PC-3 (cell line): Measurements from ENCODE around the gene FAR2. TPM values are rescaled to one million over a fixed set of nuclear protein-coding genes. Genes with fewer than 3 reads are reported as not detected.
"Not testable (repeated sequence)": the region's sequence is repeated elsewhere in the genome, so short reads cannot be mapped to it uniquely, and the experiment has no call there.

Experiments used
- ATAC-seq: fragments of 200-7000 bp; cut with Tn5 transposase; 2 replicates; pipeline ENCODE4 v1.9.1; 2020; ENCODE audit warnings: mild to moderate bottlenecking, moderate library complexity
- BruUV-seq: library from RNA; stranded (reverse); fragments of 400-500 nt; replicated peaks from 2 replicates; lab custom pipeline; 2021; lab: Mats Ljungman, UMichigan
- CTCF ChIA-PET: fragments of 300-600 bp; sonication (Branson Sonifier 250); formaldehyde crosslinking; loops from one replicate; lab custom pipeline; 2022; ENCODE audit warnings: antibody characterized with exemption; lab: Charles Lee
- POLR2A ChIA-PET: fragments of 300-600 bp; sonication (Branson Sonifier 250); formaldehyde crosslinking; loops from one replicate; lab custom pipeline; 2022; ENCODE audit warnings: antibody characterized with exemption; ENCODE audit not compliant: unreplicated experiment; lab: Charles Lee
- DNase-seq: peaks from one replicate; pipeline ENCODE4 v3.0.0-alpha.2; 2015
- H2AFZ ChIP-seq: fragments of 300-600 bp; sonication (generic); 2 replicates; pipeline ENCODE4 v1.6.0; 2016; ENCODE audit warnings: antibody characterized with exemption, low read length
- H3F3A ChIP-seq: fragments of 300-600 bp; sonication (generic); one replicate; pipeline ENCODE4 v1.6.0; 2017; ENCODE audit warnings: antibody characterized with exemption, low read length, control low read depth, mild to moderate bottlenecking; ENCODE audit not compliant: unreplicated experiment
- H3K27ac ChIP-seq: fragments of 300-600 bp; sonication (generic); 2 replicates; pipeline ENCODE4 v1.5.1; 2016; ENCODE audit warnings: mild to moderate bottlenecking, low read length
- H3K27me3 ChIP-seq: fragments of 300-600 bp; sonication (generic); 2 replicates; pipeline ENCODE4 v1.6.1; 2016; ENCODE audit warnings: low read length, mixed read lengths
- H3K36me3 ChIP-seq: fragments of 300-600 bp; sonication (generic); 2 replicates; pipeline ENCODE4 v1.6.1; 2016; ENCODE audit warnings: low read depth, mixed run types, low read length, mixed read lengths
- H3K4me1 ChIP-seq: fragments of 300-600 bp; sonication (generic); 2 replicates; pipeline ENCODE4 v1.5.1; 2016; ENCODE audit warnings: low read length; ENCODE audit not compliant: insufficient read depth
- H3K4me2 ChIP-seq: fragments of 300-600 bp; sonication (generic); 2 replicates; pipeline ENCODE4 v1.6.0; 2016; ENCODE audit warnings: low read length
- H3K4me3 ChIP-seq: fragments of 300-600 bp; sonication (generic); 2 replicates; pipeline ENCODE4 v1.5.1; 2016; ENCODE audit warnings: mild to moderate bottlenecking, low read length, mixed read lengths
- H3K79me2 ChIP-seq: fragments of 300-600 bp; sonication (generic); 2 replicates; pipeline ENCODE4 v1.6.1; 2017; ENCODE audit warnings: low read length, mixed read lengths
- H3K9ac ChIP-seq: fragments of 300-600 bp; sonication (generic); 2 replicates; pipeline ENCODE4 v1.6.0; 2016; ENCODE audit warnings: mild to moderate bottlenecking, low read length
- H3K9me2 ChIP-seq: fragments of 300-600 bp; sonication (generic); replicated peaks from 2 replicates; pipeline ENCODE4 v1.6.1; 2016; ENCODE audit warnings: mixed run types, low read length, mixed read lengths
- H3K9me3 ChIP-seq: fragments of 300-600 bp; sonication (generic); 2 replicates; pipeline ENCODE4 v1.6.1; 2016; ENCODE audit warnings: low read length, mixed read lengths
- H4K20me1 ChIP-seq: fragments of 300-600 bp; sonication (generic); 2 replicates; pipeline ENCODE4 v1.6.1; 2016; ENCODE audit warnings: low read length, mixed read lengths
- EZH2 ChIP-seq: fragments of 300-600 bp; sonication (generic); IDR thresholded peaks from one replicate; pipeline ENCODE4 v1.6.1; 2017; ENCODE audit warnings: antibody characterized with exemption, mild to moderate bottlenecking, low read length; ENCODE audit not compliant: unreplicated experiment
- EZH2phosphoT487 ChIP-seq: fragments of 300-600 bp; sonication (generic); IDR thresholded peaks from 2 replicates; pipeline ENCODE4 v1.6.1; 2018; ENCODE audit warnings: mild to moderate bottlenecking, antibody characterized with exemption, low read length, borderline replicate concordance
- intact Hi-C: fragments of 100-400 bp; cut with micrococcal nuclease; formaldehyde crosslinking; loops from 2 replicates; pipeline ENCODE4 v1.9.0; 2023
- total RNA-seq: library from RNA; depleted of rRNA; stranded (reverse); fragments of >200 nt; gene quantifications from 2 replicates; pipeline ENCODE4 v1.2.3, GENCODE V29; 2014
- TF ChIP-seq, protein P1 (sequence below): fragments of 300-600 bp; sonication (generic); conservative IDR thresholded peaks from 2 replicates; pipeline ENCODE4 v1.5.1; 2017; ENCODE audit warnings: antibody characterized with exemption, low read depth, mild to moderate bottlenecking, low read length

Gene FAR2
- total RNA-seq, 1 experiment from 2014 or later, result 10.2 TPM

DNA sequence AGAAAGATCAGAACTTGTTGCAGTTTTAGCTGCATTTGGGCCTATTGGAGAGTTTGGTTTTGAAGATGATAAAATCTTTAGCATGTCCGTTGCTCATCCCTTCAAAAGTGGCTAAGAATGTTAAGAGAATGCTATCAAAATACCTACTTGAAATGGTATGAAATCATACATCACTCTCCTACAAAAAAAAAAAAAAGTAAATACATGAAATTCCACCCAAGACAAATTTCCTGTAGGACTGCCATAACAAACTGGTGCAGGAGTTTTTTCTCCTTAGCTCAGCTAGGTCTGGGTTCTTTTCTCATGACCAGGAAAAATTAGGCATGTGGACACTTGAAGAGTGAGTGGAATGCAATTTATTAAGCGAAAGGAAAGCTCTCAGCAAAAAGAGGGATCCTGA is 15.9 kb upstream of the FAR2 start:
- Histone ChIP-seq H3K9ac (no peak overlapping the region), H3K4me3 (no peak overlapping the region), H3K9me2 (no peaks in the 10 kb centered on the region), H3F3A (no peaks in the 10 kb centered on the region), H3K4me1 (no peaks in the 10 kb centered on the region), H3K4me2 (no peak overlapping the region), H3K79me2 (no peaks in the 10 kb centered on the region), H3K36me3 (no peaks in the 10 kb centered on the region), H4K20me1 (no peaks in the 10 kb centered on the region), H3K9me3 (no peaks in the 10 kb centered on the region), H3K27me3 (no peaks in the 10 kb centered on the region), H3K27ac (no peak overlapping the region), H2AFZ (no peak overlapping the region)
- ATAC-seq, result no peak
- TF ChIP-seq EZH2, result no peak
- TF ChIP-seq EZH2phosphoT487, result no peak
- TF ChIP-seq, protein P1, sequence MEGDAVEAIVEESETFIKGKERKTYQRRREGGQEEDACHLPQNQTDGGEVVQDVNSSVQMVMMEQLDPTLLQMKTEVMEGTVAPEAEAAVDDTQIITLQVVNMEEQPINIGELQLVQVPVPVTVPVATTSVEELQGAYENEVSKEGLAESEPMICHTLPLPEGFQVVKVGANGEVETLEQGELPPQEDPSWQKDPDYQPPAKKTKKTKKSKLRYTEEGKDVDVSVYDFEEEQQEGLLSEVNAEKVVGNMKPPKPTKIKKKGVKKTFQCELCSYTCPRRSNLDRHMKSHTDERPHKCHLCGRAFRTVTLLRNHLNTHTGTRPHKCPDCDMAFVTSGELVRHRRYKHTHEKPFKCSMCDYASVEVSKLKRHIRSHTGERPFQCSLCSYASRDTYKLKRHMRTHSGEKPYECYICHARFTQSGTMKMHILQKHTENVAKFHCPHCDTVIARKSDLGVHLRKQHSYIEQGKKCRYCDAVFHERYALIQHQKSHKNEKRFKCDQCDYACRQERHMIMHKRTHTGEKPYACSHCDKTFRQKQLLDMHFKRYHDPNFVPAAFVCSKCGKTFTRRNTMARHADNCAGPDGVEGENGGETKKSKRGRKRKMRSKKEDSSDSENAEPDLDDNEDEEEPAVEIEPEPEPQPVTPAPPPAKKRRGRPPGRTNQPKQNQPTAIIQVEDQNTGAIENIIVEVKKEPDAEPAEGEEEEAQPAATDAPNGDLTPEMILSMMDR, result no peak
- no TSS peak for BruUV-seq
- intact Hi-C loops, result no loop called here
- DNase-seq, result no peak
- ChIA-PET POLR2A (no interaction called here), CTCF (no interaction called here)

DNA sequence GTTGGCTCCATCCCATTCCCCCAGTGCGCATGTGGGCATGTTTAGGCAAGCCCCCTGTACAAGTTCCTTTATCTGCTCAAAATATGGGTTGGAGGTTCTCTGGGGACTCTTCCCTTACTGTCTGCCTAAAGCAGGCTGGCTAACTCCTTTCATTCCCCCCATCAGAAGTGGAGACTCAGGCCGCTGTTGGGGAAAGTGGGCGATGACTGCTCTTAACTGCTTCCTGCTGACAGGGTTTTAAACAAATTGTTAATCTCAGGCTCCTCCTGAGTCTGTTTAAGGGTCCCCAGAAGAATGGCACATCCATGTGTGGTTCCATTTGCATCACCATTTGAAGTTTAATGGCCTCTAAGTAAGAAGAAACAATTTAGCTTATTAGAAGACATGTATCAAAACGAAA is 15.4 kb upstream of the FAR2 start:
- ATAC-seq, result no peak
- no peak overlapping the region for H2AFZ ChIP-seq
- no TSS peak for BruUV-seq

DNA sequence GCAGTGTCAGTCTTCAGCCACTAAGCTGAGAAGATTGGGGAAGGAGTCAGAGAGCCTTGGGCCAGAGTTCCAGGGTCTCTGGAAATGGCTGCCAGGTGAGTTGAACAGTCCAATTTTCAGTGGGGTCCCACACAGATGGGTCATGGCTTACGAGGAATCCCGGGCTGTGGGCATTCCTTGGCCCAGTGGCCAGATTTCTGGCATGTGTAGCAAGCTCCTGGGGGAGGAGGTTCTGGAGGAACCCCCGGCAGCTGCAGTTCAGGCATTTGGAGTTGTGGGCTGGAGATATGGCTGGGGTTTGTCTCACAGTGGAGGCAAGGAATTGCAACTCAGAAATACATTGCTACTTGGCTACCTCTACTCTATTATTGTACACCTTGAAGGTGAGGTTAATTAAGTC is 10.8 kb upstream of the FAR2 start:
- POLR2A ChIA-PET, H3K27ac ChIP-seq, H3F3A ChIP-seq, H4K20me1 ChIP-seq, DNase-seq, H3K9ac ChIP-seq, H3K36me3 ChIP-seq, H3K27me3 ChIP-seq, H3K9me3 ChIP-seq, H2AFZ ChIP-seq, H3K4me1 ChIP-seq, BruUV-seq, intact Hi-C loops, CTCF ChIA-PET, H3K9me2 ChIP-seq, H3K4me3 ChIP-seq, H3K4me2 ChIP-seq, ATAC-seq, H3K79me2 ChIP-seq: not testable (repeated sequence)

More for the DNA sequence above, 15.4 kb upstream of the FAR2 start:
- Histone ChIP-seq H3K36me3 (no peaks in the 10 kb centered on the region), H3K9ac (no peak overlapping the region), H3K9me2 (no peaks in the 10 kb centered on the region), H4K20me1 (no peaks in the 10 kb centered on the region), H3K9me3 (no peaks in the 10 kb centered on the region), H3K4me1 (no peaks in the 10 kb centered on the region), H3K27ac (no peak overlapping the region), H3K27me3 (no peaks in the 10 kb centered on the region), H3K4me2 (no peak overlapping the region), H3K4me3 (no peak overlapping the region), H3K79me2 (no peaks in the 10 kb centered on the region), H3F3A (no peaks in the 10 kb centered on the region)
- no peak for DNase-seq
- no peak for TF ChIP-seq EZH2phosphoT487
- TF ChIP-seq, protein P1, result no peak
- TF ChIP-seq EZH2, result no peak
- ChIA-PET CTCF (interaction anchor here (0.6 kb wide), 1 partner anchor 110 kb away, joined by 3 read pairs; no protein-coding TSS in a partner anchor), POLR2A (no interaction called here)
- intact Hi-C loops, result no loop called here

GRCh38 chr12:29138855-29139254 is 10.2 kb upstream of the FAR2 start:
- CTCF ChIA-PET, intact Hi-C loops, ATAC-seq, H3K4me1 ChIP-seq, H3K27me3 ChIP-seq, H3F3A ChIP-seq, H3K4me3 ChIP-seq, H3K9me2 ChIP-seq, H2AFZ ChIP-seq, H3K9ac ChIP-seq, BruUV-seq, DNase-seq, H4K20me1 ChIP-seq, H3K4me2 ChIP-seq, H3K79me2 ChIP-seq, POLR2A ChIA-PET, H3K9me3 ChIP-seq, H3K27ac ChIP-seq, H3K36me3 ChIP-seq: not testable (repeated sequence)
